Ascending aorta (tissue), 2 donors: ENCODE data around the gene TGFB2. TPM values are rescaled to one million over a fixed set of nuclear protein-coding genes. Genes with fewer than 3 reads are reported as not detected.
A peak's percentile ranks its signal among the peaks of the same experiment; 100 is the strongest.

Source experiments
- DNase-seq, 2 donors: peaks; one replicate each; pipeline ENCODE4 v3.0.0-alpha.2; 2019; ENCODE audit warnings: low spot score in 2 of 2
- H3K27ac ChIP-seq, 2 donors: fragments of 200-600 bp; sonication (generic); one replicate each; pipeline ENCODE4 v1.5.1; 2016 to 2017; ENCODE audit warnings: mild to moderate bottlenecking in 1 of 2
- H3K27me3 ChIP-seq: fragments of 200-600 bp; sonication (generic); one replicate; pipeline ENCODE4 v1.5.1; 2017
- H3K36me3 ChIP-seq, 2 donors: fragments of 200-600 bp; sonication (generic); one replicate each; pipeline ENCODE4 v1.5.1; 2016
- H3K4me1 ChIP-seq, 2 donors: fragments of 200-600 bp; sonication (generic); one replicate each; pipeline ENCODE4 v1.5.1; 2016 to 2017; ENCODE audit warnings: mild to moderate bottlenecking in 1 of 2
- H3K4me3 ChIP-seq, 2 donors: fragments of 200-600 bp; sonication (generic); one replicate each; pipeline ENCODE4 v1.5.1; 2016 to 2017; ENCODE audit warnings: mild to moderate bottlenecking in 1 of 2
- H3K9me3 ChIP-seq, 2 donors: fragments of 200-600 bp; sonication (generic); one replicate each; pipeline ENCODE4 v1.5.1; 2016
- intact Hi-C: fragments of 100-400 bp; cut with DNase I; formaldehyde crosslinking; loops from one replicate; pipeline ENCODE4 v1.15.1; 2023
- total RNA-seq: library from RNA; depleted of rRNA; stranded (reverse); fragments of >200 nt; gene quantifications from one replicate; pipeline ENCODE4 v1.1.0, GENCODE V29; 2016
- TF ChIP-seq, protein P1 (sequence below), 3 experiments: fragments of 200-600 bp in 2 of 3; fragments of 450-650 bp in 1 of 3; sonication (generic) in 2 of 3; IDR thresholded peaks; one replicate each; pipeline ENCODE4 v1.5.1; 2016 to 2019; ENCODE audit warnings: antibody characterized with exemption in 3 of 3, mild to moderate bottlenecking in 1 of 3, moderate library complexity in 1 of 3

The TGFB2 gene
- total RNA-seq, 1 donor from 2014 or later = 9.9 TPM

DNA sequence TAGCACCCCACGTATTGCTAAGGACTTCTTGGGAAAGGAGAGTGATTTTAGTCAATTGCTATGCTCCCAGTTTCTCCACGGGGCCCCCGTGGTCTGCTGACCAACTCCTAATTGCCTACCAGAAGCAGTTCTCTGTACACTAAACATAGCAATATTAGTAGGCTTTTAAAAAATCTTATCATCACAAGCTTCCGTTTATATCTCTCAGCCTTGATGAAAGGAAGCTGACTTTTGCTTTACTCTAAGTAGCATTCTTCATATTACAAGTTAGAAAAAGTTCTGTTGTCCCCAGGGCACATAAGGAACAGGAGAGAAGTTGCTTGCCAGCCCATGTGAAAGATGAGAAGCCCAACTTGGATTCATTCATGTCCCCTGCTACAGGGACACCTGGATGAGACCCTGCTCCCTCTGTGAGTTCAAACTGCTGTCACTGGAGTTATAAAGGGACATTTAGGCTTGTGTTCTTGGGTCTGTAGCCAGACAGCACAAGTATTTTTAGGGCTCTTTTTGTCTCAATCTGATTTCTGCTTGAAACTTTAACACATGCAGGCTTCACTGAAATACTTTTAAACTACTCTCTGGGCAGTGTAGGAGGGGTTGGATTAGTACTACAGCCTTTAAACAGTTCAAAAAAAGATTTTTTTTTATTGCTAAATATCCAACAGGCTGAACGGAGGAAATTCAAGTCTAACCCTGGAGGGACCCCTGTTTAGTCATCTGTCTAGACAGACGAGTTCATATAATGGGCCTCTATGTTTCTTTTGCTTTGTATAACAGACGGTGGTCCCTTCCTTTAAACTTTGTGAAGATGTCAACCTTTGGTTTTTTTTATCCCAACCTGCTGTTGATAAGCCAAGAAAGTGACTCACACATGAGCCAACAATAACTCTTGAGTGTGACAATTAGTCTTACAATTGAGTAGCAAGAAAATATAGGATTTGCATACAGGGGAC is 29.5 kb downstream of the TGFB2 start:
- Histone ChIP-seq H3K4me3 (no peak overlapping the region), H3K27me3 (no peaks in the 10 kb centered on the region), H3K27ac (peak overlapping the region; percentile 13 to 53), H3K9me3 (no peaks in the 10 kb centered on the region), H3K4me1 (peaks cover 6 to 23% of the 10 kb centered on the region in 2 donors), H3K36me3 (no peaks in the 10 kb centered on the region)
- TF ChIP-seq, protein P1, sequence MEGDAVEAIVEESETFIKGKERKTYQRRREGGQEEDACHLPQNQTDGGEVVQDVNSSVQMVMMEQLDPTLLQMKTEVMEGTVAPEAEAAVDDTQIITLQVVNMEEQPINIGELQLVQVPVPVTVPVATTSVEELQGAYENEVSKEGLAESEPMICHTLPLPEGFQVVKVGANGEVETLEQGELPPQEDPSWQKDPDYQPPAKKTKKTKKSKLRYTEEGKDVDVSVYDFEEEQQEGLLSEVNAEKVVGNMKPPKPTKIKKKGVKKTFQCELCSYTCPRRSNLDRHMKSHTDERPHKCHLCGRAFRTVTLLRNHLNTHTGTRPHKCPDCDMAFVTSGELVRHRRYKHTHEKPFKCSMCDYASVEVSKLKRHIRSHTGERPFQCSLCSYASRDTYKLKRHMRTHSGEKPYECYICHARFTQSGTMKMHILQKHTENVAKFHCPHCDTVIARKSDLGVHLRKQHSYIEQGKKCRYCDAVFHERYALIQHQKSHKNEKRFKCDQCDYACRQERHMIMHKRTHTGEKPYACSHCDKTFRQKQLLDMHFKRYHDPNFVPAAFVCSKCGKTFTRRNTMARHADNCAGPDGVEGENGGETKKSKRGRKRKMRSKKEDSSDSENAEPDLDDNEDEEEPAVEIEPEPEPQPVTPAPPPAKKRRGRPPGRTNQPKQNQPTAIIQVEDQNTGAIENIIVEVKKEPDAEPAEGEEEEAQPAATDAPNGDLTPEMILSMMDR (IDR thresholded peaks at IDR 0.05) = no peak
- DNase-seq = no peak
- intact Hi-C loops = no loop called here

DNA sequence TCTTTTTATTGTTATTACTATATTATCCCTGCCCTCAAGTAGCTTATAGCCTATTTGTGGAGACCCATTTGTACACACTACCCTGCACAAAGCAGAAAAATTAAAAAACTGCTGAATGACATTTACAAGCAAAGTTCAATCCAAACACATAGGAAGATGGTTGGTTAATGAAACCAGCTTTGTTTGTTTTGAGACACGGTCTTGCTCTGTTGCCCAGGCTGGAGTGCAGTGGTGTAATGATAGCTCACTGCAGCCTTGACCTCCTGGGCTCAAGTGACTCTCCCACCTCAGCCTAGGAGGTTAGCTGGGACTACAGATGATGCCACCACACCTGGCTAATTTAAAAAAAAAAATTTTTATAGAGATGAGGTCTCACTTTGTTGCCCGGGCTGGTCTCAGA is 31.6 kb downstream of the TGFB2 start:
- no peak for DNase-seq
- H3K27me3 ChIP-seq = no peaks in the 10 kb centered on the region
- H3K27ac ChIP-seq = no peak overlapping the region
- H3K36me3 ChIP-seq = no peaks in the 10 kb centered on the region
- peaks cover 0 to 29% of the 10 kb centered on the region in 2 donors for H3K4me1 ChIP-seq
- no peaks in the 10 kb centered on the region for H3K9me3 ChIP-seq
- TF ChIP-seq, protein P1 (IDR thresholded peaks at IDR 0.05) = no peak
- H3K4me3 ChIP-seq = no peak overlapping the region
- intact Hi-C loops = no loop called here

DNA sequence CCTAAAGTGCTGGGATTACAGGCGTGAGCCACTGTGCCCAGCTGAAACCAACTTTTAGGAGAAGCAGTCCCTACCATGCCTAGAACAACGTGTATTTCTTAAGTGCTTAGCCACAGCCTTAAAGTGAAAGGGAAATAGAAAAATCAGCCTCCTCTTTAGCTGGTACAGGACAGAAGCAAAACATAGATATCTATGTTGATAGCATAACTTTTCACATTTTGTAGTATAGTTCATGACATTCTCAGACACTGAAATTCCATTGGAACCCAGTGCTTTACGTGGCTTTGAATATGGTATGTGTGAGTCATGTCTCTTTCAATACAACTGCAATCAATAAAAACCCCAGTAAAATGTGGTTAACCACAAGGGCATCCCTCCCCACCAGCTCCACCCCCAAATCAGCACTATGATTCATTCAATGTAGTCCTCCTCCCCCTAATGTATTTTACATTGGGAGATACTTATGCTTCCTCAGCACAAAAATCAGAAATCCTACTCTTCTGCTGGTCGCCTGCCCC is 32.1 kb downstream of the TGFB2 start:
- no peak for DNase-seq
- H3K4me1 ChIP-seq = peaks cover 0 to 29% of the 10 kb centered on the region in 2 donors
- H3K27ac ChIP-seq = no peak overlapping the region
- no peaks in the 10 kb centered on the region for H3K27me3 ChIP-seq
- intact Hi-C loops = no loop called here
- TF ChIP-seq, protein P1 (IDR thresholded peaks at IDR 0.05) = no peak
- H3K9me3 ChIP-seq = no peaks in the 10 kb centered on the region
- H3K36me3 ChIP-seq = no peaks in the 10 kb centered on the region
- no peak overlapping the region for H3K4me3 ChIP-seq

DNA sequence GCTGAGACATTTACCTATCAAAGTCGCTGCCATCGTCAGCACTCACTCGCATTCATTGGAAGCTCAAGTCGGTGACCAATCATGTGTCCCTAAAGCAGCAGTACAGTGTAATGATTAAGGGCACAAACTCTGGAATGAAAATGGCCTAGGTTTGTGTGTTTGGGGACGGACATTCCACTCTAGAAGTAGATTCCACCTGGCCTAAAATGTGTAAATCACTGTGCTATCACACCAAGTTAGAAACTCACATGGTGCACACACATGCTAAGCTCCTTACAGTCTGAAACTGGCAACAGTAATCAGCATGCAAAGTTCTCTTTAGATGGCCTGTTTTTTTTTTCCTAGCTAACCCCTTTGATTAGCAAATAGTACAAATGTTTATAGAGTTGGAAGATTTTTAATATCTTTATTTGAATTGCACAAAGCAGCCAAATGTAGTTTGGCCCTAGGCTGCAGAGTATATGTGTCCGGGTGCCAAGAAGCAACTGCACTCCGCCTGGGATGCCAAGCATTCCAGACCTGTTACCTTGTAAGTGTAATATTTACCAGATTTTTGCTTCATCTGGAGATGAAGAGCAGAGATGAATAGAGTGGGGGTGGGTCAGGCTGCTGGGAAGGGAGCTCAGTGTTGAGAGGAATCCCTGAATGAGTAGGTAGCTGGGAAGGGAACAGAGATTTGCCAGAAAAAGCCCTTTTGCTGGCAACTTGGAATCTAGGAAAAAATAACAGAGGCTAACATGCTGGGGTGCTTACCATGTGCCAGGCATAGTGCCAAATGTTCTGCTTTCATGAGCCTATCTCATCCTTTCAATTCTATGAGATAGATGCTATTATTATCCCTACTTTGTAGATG is 35.2 kb downstream of the TGFB2 start:
- Histone ChIP-seq H3K36me3 (no peaks in the 10 kb centered on the region), H3K4me3 (no peak overlapping the region), H3K9me3 (no peaks in the 10 kb centered on the region), H3K27me3 (no peaks in the 10 kb centered on the region), H3K27ac (no peak overlapping the region), H3K4me1 (peaks cover 0 to 16% of the 10 kb centered on the region in 2 donors)
- intact Hi-C loops = no loop called here
- DNase-seq = no peak
- TF ChIP-seq, protein P1 (IDR thresholded peaks at IDR 0.05) = no peak

DNA sequence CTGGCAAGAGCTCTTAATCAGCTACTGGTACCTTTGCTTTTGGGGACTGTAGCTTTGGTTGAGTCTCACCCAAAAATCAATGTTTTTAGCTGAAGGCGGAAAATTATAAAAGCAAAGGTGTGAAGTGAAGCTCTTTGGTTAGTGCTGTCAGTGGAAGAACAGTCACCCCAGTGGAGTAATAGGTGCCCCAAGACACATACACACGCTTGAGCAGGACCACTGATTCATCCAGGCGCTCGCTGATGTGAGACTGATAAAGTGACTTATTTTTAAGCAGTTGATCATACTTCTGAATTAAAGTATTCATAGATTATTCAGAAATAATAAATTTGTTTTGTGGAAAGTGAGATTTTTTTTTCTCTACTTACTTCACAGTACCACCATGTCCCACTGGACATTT is 37.1 kb downstream of the TGFB2 start:
- H3K27ac ChIP-seq = no peak overlapping the region
- H3K4me1 ChIP-seq = peaks cover 0 to 16% of the 10 kb centered on the region in 2 donors
- TF ChIP-seq, protein P1 (IDR thresholded peaks at IDR 0.05) = no peak
- H3K36me3 ChIP-seq = no peaks in the 10 kb centered on the region
- DNase-seq = no peak
- H3K4me3 ChIP-seq = no peak overlapping the region
- intact Hi-C loops = no loop called here
- no peaks in the 10 kb centered on the region for H3K9me3 ChIP-seq
- no peaks in the 10 kb centered on the region for H3K27me3 ChIP-seq
